Measurements from ENCODE around the gene ATF7IP2.
A peak's percentile ranks its signal among the peaks of the same experiment; 100 is the strongest.

The ATF7IP2 gene

DNA sequence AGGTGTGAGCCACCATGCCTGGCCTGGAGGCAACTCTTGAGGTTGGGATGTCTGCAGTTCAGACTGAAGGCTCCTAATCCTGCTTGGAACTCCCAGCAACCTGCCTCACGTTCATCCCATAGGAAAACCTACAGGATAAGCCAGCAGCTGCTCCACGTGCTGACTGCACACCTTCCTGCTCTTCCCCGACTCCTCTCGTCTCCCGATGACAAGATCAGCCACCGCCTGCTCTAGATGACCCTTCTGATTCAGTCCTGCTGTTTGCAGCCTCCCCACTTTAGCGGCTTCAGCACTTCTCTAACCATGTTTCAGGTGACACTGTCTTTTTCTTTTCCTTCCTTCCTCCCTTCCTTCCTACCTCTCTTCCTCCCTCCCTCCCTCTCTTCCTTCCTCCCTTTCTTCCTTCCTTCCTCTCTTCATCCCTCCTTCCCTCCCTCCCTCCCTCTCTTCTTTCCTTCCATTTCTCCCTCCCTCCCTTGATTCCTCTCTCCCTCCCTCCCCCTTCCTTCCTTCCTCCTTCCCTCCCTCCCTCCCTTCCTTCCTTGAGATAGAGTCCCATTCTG is 132.7 kb downstream of the ATF7IP2 start:
- no peak for DNase-seq

DNA sequence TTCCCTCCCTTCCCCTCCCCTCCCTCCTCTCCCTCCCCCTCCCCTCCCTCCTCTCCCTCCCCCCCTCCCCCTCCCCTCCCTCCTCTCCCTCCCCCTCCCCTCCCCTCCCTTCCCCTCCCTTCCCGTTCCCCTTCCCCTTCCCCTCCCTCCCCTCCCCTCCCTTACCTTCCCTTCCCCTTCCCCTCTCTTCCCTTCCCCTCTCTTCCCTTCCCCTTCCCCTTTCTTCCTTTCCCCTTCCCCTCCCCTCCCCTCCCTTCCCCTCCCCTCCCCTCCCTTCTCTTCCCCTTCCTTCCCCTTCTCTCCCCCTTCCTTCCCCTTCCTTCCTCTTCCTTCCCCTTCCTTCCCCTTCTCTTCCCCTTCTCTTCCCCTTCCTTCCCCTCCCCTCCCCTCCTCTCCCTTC is 133.4 kb downstream of the ATF7IP2 start:
- no peak for DNase-seq

GRCh38 chr16:10519929-10520868 is 134.3 kb downstream of the ATF7IP2 start:
- no peak for DNase-seq

DNA sequence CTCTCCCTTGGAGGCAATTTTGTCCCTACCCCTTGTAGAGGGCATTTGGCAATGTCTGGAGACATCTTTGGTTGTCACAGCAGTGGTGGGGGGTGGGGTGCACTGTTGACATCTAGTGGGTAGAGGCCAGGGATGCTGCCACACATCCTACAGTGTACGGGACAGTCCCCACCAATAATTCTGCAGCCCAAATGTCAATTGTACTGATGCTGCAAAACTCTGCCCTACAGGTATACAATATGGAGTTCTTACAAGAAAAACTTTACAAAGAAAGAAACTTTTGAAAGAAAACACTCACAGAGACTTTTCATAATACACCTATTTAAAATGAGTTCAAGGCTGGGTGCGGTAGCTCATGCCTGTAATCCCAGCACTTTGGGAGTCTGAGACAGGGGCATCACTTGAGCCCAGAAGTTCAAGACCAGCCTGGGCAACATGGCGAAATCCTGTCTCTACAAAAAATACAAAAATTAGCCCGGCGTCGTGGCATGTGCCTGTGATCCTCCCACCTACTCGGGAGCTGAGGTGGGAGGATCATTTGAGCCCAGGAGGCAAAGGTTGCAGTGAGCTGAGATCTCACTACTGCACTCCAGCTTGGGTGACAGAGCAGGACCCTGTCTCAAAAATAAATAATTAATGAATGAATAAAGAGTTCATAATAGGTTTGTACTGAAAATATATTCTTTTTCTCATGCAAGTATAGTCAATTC is 135.2 kb downstream of the ATF7IP2 start:
- no peak for DNase-seq

DNA sequence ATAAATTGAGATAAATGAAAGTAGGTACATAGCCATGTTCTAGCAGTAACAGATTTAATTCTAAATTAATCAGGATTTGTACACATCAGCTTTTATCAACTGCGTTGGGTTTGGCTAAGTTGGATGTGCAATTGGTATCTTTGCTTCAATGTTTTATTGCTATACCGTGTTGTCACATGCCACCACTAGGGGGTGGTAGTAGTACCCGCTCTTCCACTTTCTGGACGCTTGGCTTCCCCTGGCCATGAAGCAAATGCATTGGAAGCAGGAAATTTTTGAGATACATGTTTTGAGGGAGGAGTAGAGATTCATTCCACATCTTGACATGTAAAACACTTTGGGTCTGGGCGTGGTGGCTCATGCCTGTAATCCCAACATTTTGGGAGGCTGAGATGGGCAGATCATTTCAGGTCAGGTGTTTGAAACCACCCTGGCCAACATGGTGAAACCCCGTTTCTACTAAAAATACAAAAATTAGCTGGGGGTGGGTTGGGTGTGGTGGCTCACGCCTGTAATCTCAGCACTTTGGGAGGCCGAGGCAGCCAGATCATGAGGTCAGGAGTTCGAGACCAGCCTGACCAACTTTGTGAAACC is 135.9 kb downstream of the ATF7IP2 start:
- peak; percentile 58 for DNase-seq

DNA sequence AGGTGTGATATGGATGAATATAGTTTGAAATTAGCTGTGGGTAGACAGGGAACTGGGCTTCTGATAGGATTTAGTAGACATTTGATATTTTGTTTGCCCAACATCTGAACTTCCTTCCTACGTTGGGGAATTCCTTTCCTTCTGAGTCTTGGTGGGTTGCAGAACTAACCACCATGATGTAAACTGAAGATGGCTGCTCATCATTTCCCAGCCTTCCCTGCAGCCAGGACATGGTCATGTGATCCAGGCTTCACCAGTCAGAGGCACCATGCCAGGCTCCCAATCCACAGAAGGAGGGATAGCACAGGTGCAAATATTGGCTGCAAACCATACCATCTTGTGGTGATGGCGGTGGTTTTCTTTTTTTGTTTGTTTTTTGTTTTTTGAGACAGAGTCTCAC is 137.1 kb downstream of the ATF7IP2 start:
- no peak for DNase-seq

- DNase-seq: no peak
Measured at GRCh38 chr16:10525214-10525825, 139.5 kb downstream of the ATF7IP2 start.

DNA sequence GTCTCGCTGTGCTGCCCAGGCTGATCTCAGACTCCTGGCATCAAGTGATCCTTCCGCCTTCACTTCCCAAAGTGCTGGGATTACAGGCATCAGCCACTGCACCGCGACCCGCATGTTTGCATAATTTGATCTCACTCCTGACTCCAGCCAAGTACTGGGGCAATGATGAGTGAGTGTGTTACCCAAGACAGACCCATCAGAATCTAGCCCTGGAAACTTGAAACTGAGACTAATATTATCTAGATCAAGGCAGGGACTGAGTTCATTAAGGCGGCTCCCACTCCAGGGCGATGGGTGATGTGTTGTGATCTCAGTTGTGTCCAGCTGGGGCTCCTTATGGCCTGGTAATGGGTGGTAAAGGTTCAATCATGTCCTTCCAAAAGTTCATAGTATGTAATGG is 141.1 kb downstream of the ATF7IP2 start:
- no peak for DNase-seq

DNA sequence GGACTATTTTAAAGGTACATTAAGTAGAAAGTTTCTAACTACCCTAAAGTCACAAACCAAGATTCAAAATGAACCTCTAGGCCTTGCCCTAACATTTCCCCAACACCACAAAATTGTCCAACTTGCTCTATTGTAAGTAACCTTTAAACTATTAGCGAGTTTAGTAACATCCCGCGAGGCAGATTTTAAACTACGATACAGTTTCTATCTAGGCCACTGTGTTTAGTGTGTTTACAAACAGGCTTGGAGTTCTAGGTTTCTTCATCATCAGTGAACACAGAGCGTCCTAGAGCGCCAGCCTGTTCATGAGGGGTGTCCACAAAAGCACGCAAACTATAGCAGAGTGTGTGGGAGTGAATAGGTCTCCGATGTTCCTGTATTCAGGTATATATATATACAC is 142.8 kb downstream of the ATF7IP2 start:
- no peak for DNase-seq

DNA sequence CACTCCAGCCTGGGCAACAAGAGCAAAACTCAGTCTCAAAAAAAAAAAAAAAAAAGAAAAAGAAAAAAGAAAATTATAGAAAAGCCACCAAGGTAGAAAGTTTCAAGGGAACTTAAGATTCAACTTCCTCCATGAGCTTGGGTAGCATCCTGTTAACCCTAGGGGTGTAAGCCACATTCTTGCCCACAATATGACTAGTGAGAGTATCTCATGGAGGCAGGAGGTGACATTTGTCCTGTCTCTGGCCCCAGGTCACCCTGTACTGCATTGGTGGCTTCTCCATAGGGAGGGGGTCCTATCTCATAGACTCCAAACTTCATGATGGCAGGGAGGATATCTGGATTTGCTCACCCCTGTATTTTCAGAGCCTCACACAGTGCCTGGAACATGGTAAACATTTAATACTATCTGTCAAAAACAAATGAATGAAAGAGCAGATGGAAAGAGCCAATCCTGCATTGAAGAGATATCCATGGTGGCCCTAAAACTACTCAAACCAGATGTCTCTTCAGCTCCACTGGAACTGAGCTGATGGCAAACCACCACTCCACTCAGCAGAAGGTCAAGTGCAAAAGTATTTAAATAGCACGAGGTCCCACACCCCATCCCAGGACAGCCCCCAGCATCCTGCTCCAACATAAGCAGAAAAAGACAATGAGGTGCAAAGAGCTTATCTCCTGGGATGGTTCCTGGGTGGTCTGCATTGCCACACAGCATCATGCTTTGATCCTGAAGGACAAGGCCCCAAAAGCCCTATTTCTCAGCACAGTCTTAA is 144.2 kb downstream of the ATF7IP2 start:
- no peak for DNase-seq

DNA sequence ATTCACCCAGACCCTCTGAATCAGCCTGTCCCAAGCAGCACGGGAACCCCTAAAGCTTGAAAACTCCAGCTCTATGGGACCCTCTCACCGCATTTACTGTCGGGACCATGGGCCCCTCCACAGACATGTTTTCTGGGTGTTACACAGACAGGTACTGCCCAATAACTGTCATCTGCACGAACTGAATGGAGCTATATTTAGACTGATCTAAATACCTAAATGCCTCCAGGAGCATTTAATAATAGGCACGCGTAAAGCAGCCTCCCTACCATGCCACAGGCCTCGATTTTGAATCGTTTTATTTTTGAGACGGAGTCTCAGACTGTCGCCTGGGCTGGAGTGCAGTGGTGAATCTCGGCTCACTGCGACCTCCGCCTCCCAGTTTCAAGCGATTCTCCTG is 144.8 kb downstream of the ATF7IP2 start:
- no peak for DNase-seq

- DNase-seq: no peak
Measured at GRCh38 chr16:10531582-10531981, 145.7 kb downstream of the ATF7IP2 start.

Data from stimulated activated CD8-positive, alpha-beta memory T cell treated with anti-CD3 and anti-CD28 coated beads, Interleukin-4, amount 100 ng/mL, for 48 hours (primary cell).